Stimulated activated CD4-positive, alpha-beta T cell treated with anti-CD3 and anti-CD28 coated beads, Interleukin-1b, Interleukin-23, amount 100 ng/mL, for 4 hours (primary cell): ENCODE data around the gene ZNF253.
A peak's percentile ranks its signal among the peaks of the same experiment; 100 is the strongest.
"Not testable (repeated sequence)": the region's sequence is repeated elsewhere in the genome, so short reads cannot be mapped to it uniquely, and the experiment has no call there.

Source experiments
- DNase-seq, 2 donors: peaks; one replicate each; pipeline ENCODE4 v3.0.0-alpha.2; 2020; ENCODE audit warnings: low read depth in 2 of 2

ZNF253 gene

DNA sequence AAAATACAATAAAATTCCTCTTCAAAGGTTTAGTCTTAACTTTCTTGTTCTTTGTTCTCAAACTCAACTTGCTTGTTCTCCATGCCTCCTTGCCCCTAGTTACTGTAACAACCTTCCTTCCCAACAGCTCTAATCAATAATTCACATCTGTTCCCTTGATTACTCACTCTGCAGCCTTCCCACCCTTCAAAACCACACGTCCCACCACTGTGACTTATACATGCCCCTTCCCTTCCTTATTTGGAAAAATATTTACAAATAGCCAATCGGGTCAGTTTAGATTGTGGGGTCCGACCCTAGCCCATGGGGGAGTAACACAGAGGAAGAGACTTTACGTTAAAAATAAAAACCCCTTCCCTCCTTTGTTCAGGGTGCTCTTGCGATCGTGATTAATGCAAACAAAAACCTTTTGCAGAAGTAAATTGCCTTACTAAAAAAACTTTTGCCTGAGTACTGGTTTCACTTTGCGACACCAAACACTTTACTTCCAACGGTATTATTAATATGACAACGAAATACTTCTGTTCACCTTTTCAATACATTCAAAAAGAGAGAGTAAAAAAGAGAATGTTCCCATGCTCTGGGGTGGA is 34.6 kb downstream of the ZNF253 start:
- DNase-seq: no peak

DNA sequence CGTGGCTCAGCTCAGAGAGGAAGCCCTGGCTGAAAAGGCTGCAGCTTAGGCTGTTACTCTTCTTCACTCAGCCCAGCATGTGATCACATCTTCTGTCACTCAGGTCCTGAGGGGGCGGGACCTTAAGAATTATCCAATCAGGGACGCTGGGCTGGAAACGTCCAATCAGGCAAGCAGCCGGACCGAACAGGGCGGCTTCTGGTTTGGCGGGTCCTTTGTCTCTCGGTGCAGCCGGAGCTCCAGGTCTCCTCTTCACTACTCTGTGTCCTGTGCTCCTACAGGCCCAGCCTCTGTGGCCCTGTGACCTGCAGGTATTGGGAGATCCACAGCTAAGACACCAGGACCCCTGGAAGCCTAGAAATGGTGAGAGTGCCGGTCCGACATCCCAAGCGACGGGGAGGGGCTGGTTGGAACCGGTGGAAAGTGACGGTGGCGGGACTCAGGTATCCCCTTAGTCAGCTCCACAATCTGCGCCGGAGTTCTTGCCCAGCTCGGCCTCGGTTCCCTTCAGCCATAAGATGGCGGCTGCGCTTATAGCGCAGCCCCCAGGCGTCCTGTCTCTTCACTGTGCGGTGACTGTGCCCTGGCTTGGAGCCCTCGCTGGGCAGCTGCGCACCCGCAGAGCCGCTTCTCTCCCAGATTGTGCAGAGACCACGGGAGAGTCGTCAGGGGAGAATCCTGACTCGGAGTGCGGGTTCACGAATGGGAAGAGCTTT is 35.2 kb downstream of the ZNF253 start, which contains the start of gene ZNF93:
ZNF93 (plus strand) TSS at position 218 of the 716 bp plus-strand sequence; CDS start at position 361, 143 bp downstream.
- peak; percentile 68 to 82 for DNase-seq

DNA sequence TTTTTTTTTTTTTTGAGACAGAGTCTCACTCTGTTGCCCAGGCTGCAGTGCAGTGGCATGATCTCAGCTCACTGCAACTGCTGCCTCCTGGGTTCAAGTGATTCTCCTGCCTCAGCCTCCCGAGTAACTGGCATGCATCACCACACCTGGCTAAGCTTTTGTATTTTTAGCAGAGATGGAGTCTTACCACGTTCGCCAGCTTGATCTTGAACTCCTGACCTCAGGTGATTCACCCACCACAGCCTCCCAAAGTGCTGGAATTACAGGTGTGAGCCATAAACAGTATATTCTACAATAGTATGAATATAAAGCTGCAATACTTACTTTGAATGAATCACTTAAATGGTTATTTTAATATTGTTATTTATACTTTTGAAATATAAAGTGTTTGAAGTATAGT is 41.9 kb downstream of the ZNF253 start:
- not testable (repeated sequence) for DNase-seq

DNA sequence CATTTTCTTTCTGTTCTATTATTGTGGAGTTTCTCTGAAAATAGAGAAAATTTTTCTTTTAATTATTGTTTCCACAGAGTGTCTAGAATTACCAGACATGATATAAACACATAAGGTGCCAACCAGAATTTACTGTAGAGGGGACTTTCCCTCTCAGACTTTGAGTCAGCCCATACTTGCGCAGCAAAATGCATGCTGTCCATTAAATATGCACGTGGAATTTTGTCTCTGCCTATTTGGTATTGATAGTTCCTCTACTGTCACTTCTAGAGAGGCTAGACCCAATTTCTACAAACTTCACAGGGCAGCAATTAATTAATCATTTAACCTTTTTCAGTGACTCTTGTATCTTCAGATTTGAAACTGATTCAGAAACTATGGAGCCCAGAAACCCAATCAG is 44.0 kb downstream of the ZNF253 start:
- DNase-seq: no peak

DNA sequence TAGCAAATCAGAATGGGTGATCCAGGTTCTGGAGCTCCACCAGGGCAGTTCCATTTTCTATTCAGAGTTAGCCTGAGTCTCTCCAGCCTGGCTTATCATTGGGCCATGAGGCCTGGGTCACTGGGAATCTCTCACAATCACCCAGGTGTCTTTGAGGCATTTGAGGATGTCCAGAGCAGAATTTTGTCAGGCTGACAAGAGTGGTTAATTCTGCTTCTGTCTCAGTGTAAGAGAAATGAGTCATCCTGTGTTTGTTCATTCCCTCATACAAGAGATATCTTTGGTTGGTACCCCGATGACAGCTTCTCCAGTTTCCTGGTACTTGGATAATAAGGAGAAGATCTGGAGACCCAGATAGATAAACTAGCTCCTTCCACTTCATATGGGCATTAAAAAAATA is 45.5 kb downstream of the ZNF253 start:
- DNase-seq: no peak

DNA sequence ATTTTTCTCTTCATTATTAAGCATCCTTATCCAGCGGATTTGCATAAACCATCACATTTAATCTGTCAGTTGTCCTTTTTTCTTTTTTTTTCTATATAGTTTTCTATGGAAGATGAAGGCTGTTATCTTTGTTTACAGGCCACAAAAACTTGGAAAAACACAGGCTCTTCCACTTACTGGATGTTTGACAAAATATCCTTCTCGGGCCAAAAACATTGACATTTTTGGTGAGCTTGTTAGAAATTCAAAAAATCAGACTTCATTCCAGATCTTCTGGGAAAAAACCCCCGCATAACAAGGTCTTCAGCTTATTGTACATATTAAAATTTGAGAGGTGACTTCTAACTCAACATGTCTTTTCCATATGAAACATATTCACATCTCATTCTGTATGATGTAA is 48.9 kb downstream of the ZNF253 start:
- no peak for DNase-seq

DNA sequence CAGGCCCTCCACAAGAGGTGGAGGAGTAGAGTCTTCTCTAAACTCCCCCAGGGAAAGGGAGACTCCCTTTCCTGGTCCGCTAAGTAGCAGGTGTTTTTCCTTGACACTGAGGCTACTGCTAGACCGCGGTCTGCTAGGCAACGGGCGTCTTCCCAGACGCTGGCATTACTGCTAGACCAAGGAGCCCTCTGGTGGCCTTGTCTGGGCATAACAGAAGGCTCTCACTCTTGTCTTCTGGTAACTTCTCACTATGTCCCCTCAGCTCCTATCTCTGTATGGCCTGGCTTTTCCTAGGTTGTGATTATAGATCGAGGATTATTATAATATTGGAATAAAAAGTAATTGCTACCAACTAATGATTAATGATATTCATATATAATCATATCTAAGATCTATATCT is 64.7 kb downstream of the ZNF253 start:
- peak in 1 of 2 donors; percentile 8 for DNase-seq

DNA sequence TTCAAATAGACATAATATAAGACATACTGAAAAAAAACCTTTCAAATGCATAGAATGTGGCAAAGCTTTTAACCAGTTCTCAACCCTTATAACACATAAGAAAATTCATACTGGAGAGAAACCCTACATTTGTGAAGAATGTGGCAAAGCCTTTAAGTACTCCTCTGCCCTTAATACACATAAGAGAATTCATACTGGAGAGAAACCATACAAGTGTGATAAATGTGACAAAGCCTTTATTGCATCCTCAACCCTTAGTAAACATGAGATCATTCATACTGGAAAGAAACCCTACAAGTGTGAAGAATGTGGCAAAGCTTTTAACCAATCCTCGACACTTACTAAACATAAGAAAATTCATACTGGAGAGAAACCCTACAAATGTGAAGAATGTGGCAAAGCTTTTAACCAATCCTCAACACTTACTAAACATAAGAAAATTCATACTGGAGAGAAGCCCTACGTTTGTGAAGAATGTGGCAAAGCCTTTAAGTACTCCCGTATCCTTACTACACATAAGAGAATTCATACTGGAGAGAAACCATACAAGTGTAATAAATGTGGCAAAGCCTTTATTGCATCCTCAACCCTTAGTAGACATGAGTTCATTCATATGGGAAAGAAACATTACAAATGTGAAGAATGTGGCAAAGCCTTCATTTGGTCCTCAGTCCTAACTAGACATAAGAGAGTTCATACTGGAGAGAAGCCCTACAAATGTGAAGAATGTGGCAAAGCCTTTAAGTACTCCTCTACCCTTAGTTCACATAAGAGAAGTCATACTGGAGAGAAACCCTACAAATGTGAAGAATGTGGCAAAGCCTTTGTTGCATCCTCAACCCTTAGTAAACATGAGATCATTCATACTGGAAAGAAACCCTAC is 68.0 kb downstream of the ZNF253 start:
- DNase-seq: not testable (repeated sequence)

DNA sequence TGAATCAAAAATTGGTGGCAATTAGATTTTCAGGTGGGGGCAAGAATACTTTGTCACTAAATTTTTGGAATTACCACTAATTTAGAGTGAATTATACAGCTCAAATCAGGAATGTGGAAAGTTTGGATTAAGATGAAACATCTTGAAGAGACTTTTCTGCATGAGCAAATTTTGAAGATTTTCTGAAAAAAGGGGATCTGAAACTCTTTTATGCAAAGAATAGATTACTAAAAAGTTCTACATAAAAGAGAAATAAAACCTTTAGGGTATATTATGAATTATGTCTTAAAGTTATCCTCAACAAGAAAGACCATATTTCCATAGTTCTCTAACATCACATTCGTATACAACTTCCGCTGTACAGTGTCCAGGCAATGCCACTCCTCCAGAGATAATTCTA is 71.7 kb downstream of the ZNF253 start:
- no peak for DNase-seq

DNA sequence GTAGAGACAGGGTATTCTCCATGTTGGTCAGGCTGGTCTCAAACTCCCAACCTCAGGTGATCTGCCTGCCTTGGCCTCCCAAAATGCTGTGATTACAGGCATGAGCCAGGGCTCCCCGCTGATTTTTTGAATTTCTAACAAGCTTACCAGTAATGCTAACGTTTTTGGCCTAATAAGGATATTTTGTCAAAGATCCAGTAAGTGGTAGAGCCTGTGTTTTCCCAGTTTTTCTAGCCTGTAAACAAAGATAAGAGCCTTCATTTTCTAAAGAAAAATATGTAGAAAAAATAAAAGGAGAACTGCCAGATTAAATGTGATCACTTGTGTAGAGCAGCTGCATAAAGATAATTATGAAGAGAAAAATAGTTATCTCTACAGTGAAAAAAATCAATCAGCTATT is 72.8 kb downstream of the ZNF253 start:
- no peak for DNase-seq

DNA sequence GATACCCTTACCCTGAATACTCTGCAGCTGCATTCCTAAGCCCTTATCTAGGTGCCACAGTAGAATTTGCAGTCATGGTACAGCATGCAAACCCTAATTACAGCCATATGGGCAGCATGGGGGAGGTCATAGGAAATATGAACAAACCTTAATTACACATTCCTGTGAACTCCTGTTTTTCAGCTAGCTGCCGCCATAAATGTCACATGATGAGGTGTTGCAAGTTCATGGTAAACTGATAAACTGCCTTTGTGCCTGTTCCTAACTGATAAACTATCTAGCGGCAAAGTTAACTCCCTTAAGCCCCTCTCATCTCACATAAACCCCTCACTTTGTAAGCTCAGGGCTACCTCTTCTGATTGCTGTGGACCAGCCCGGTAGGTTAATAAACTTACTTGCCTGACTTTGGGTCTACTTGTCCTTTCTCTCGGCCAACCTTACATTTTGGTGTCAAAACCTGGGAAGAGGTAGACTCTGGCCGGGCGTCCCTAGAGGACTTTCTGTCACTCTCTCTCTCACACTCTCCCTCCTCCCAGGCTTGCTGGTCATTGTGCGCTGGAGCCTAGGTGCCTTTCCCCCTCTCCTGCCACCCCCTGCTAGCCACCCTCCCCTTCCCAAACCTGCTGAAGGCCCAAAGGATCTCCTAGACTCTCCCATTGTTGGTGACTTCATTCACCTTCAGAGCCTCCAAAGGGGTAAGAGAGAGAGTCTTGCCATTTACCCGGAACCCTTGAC is 78.3 kb downstream of the ZNF253 start:
- no peak for DNase-seq
